Measurements from ENCODE around the gene ADGRG7.
"Not testable (repeated sequence)": the region's sequence is repeated elsewhere in the genome, so short reads cannot be mapped to it uniquely, and the experiment has no call there.

GRCh38 chr3:100667316-100667715, 57.9 kb downstream of the ADGRG7 start:
- TF ChIP-seq, protein P1, sequence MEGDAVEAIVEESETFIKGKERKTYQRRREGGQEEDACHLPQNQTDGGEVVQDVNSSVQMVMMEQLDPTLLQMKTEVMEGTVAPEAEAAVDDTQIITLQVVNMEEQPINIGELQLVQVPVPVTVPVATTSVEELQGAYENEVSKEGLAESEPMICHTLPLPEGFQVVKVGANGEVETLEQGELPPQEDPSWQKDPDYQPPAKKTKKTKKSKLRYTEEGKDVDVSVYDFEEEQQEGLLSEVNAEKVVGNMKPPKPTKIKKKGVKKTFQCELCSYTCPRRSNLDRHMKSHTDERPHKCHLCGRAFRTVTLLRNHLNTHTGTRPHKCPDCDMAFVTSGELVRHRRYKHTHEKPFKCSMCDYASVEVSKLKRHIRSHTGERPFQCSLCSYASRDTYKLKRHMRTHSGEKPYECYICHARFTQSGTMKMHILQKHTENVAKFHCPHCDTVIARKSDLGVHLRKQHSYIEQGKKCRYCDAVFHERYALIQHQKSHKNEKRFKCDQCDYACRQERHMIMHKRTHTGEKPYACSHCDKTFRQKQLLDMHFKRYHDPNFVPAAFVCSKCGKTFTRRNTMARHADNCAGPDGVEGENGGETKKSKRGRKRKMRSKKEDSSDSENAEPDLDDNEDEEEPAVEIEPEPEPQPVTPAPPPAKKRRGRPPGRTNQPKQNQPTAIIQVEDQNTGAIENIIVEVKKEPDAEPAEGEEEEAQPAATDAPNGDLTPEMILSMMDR (conservative IDR thresholded peaks at IDR 0.05 in 1 of 2, IDR thresholded peaks at IDR 0.05 in 1 of 2; ENCODE audit: low read depth in 1 of 2, low read length in 2 of 2), result not testable (repeated sequence)
- not testable (repeated sequence) for TF ChIP-seq EZH2 (IDR thresholded peaks at IDR 0.05; ENCODE audit: low read length, missing control alignments)

Measured in fibroblast of lung (primary cell).